ENCODE data around the gene SMU1.
"Not testable (repeated sequence)": the region's sequence is repeated elsewhere in the genome, so short reads cannot be mapped to it uniquely, and the experiment has no call there.

Gene SMU1

GRCh38 chr9:33097192-33097591, 20.7 kb upstream of the SMU1 start:
- Histone ChIP-seq H3K4me1 (ENCODE audit: control insufficient read depth, insufficient read depth, low read length) (no peaks in the 10 kb centered on the region), H3K36me3 (ENCODE audit: control insufficient read depth in 2 of 2, insufficient read depth in 1 of 2, low read length in 2 of 2) (no peaks in the 10 kb centered on the region), H3K27ac (ENCODE audit: extremely low read depth, low read depth, low read length) (no peak overlapping the region), H3K9me3 (ENCODE audit: control insufficient read depth, insufficient read depth, low read depth, low read length) (no peaks in the 10 kb centered on the region), H3K4me3 (ENCODE audit: low read depth, low read length) (no peak overlapping the region)
- ChIA-PET POLR2A (no interaction called here), CTCF (interaction anchor here (1.0 kb wide), 1 partner anchor 12 kb away, joined by 5 read pairs; no protein-coding TSS in a partner anchor)
- TF ChIP-seq ZBTB49 (tag by site-specific recombination; IDR thresholded peaks at IDR 0.05; ENCODE audit: low read depth) (no peak), HOXA7 (CRISPR knock-in tag; IDR thresholded peaks at IDR 0.05; ENCODE audit: borderline replicate concordance) (no peak), ZNF146 (tag by site-specific recombination; IDR thresholded peaks at IDR 0.05) (no peak), ZNF510 (tag by site-specific recombination; IDR thresholded peaks at IDR 0.05; ENCODE audit: insufficient replicate concordance) (no peak), ZSCAN18 (tag by site-specific recombination; IDR thresholded peaks at IDR 0.05) (no peak), ZNF132 (tag by site-specific recombination; IDR thresholded peaks at IDR 0.05; ENCODE audit: borderline replicate concordance) (no peak), ZNF473 (tag by site-specific recombination; IDR thresholded peaks at IDR 0.05) (no peak), KLF1 (tag by site-specific recombination; IDR thresholded peaks at IDR 0.05) (no peak)

GRCh38 chr9:33092634-33093033, 16.2 kb upstream of the SMU1 start:
- Histone ChIP-seq H3K4me1 (ENCODE audit: control insufficient read depth, insufficient read depth, low read length) (no peaks in the 10 kb centered on the region), H3K27ac (ENCODE audit: extremely low read depth, low read depth, low read length) (no peak overlapping the region), H3K9me3 (ENCODE audit: control insufficient read depth, insufficient read depth, low read depth, low read length) (no peaks in the 10 kb centered on the region), H3K4me3 (ENCODE audit: low read depth, low read length) (no peak overlapping the region), H3K36me3 (ENCODE audit: control insufficient read depth in 2 of 2, insufficient read depth in 1 of 2, low read length in 2 of 2) (no peaks in the 10 kb centered on the region)
- ChIA-PET CTCF (no interaction called here), POLR2A (no interaction called here)
- TF ChIP-seq ZNF324 (tag by site-specific recombination; IDR thresholded peaks at IDR 0.05) (no peak), ZNF223 (tag by site-specific recombination; IDR thresholded peaks at IDR 0.05) (no peak), TSHZ1 (tag by site-specific recombination; IDR thresholded peaks at IDR 0.05; ENCODE audit: borderline replicate concordance) (no peak), ZNF24 (tag by site-specific recombination; IDR thresholded peaks at IDR 0.05) (no peak), ZNF830 (tag by site-specific recombination; IDR thresholded peaks at IDR 0.05; ENCODE audit: low read depth) (no peak), ZNF184 (tag by site-specific recombination; IDR thresholded peaks at IDR 0.05) (no peak), ZNF404 (tag by site-specific recombination; IDR thresholded peaks at IDR 0.05) (no peak), MYNN (tag by site-specific recombination; IDR thresholded peaks at IDR 0.05; ENCODE audit: borderline replicate concordance) (no peak), ZSCAN16 (tag by site-specific recombination; IDR thresholded peaks at IDR 0.05) (no peak), TRIM28 (IDR thresholded peaks at IDR 0.05; ENCODE audit: borderline replicate concordance, low read length) (no peak), GLI2 (tag by site-specific recombination; IDR thresholded peaks at IDR 0.05; ENCODE audit: borderline replicate concordance, low read depth) (no peak), KLF16 (tag by site-specific recombination; IDR thresholded peaks at IDR 0.05) (no peak)

GRCh38 chr9:33085672-33086071, 9.2 kb upstream of the SMU1 start:
- not testable (repeated sequence) for H3K4me1 ChIP-seq (ENCODE audit: control insufficient read depth, insufficient read depth, low read length); H3K36me3 ChIP-seq (ENCODE audit: control insufficient read depth in 2 of 2, insufficient read depth in 1 of 2, low read length in 2 of 2); H3K27ac ChIP-seq (ENCODE audit: extremely low read depth, low read depth, low read length); H3K4me3 ChIP-seq (ENCODE audit: low read depth, low read length); H3K9me3 ChIP-seq (ENCODE audit: control insufficient read depth, insufficient read depth, low read depth, low read length)
- CTCF ChIA-PET, result interaction anchor here (1.1 to 1.2 kb wide), 2 partner anchors 12 to 129 kb away, joined by 3 to 5 read pairs; no protein-coding TSS in a partner anchor
- POLR2A ChIA-PET, result interaction anchor here (0.7 kb wide), 1 partner anchor 36 kb away, joined by 5 read pairs; no protein-coding TSS in a partner anchor
